HepG2 (cell line): ENCODE data around the gene ATAD3A. TPM values are rescaled to one million over a fixed set of nuclear protein-coding genes. Genes with fewer than 3 reads are reported as not detected.

ENCODE experiments used
- AGO2 ChIP-seq: fragments of 200-400 bp; formaldehyde crosslinking; optimal IDR thresholded peaks from 2 replicates; pipeline ENCODE3; 2017; ENCODE audit warnings: mild to moderate bottlenecking, low read depth, low read length, moderate library complexity
- IRX3 ChIP-seq: sonication (generic); formaldehyde crosslinking; IDR thresholded peaks from 2 replicates; pipeline ENCODE4 v1.8.1; 2023; ENCODE audit warnings: mild to moderate bottlenecking, low read depth, missing genetic modification reagents, borderline replicate concordance
- JDP2 ChIP-seq: sonication (generic); formaldehyde crosslinking; IDR thresholded peaks from 2 replicates; pipeline ENCODE4 v1.8.1; 2022; ENCODE audit warnings: missing genetic modification reagents, borderline replicate concordance
- KDM5A ChIP-seq: fragments of 200-600 bp; sonication (generic); IDR thresholded peaks from 2 replicates; pipeline ENCODE4 v1.7.0; 2018; ENCODE audit warnings: antibody characterized with exemption, mild to moderate bottlenecking, low read length, borderline replicate concordance
- KMT2B ChIP-seq: IDR thresholded peaks from 2 replicates; pipeline ENCODE4 v1.6.1; 2016; ENCODE audit warnings: missing genetic modification reagents, missing compliant biosample characterization
- POGZ ChIP-seq: sonication (generic); formaldehyde crosslinking; IDR thresholded peaks from 2 replicates; pipeline ENCODE4 v1.4.0; 2020; ENCODE audit warnings: mild to moderate bottlenecking, missing genetic modification reagents
- POLR2AphosphoS5 ChIP-seq: IDR thresholded peaks from 2 replicates; pipeline ENCODE4 v1.6.1; 2012; ENCODE audit warnings: low read depth, low read length
- SIX1 ChIP-seq: sonication (generic); formaldehyde crosslinking; IDR thresholded peaks from 2 replicates; pipeline ENCODE4 v1.4.0; 2020; ENCODE audit warnings: missing genetic modification reagents, borderline replicate concordance
- ZFP1 ChIP-seq: IDR thresholded peaks from 2 replicates; pipeline ENCODE4 v1.6.1; 2016
- ZNF24 ChIP-seq: fragments of 450-650 bp; IDR thresholded peaks from 2 replicates; pipeline ENCODE4 v1.6.1; 2017; ENCODE audit warnings: antibody characterized with exemption, mild to moderate bottlenecking
- polyA plus RNA-seq, 8 experiments: library from polyadenylated mRNA; depleted of rRNA in 3 of 8; stranded (reverse) in 7 of 8; unstranded in 1 of 8; fragments of >200 nt; fragmentation: Illumina TruSeq in 4 of 8; extraction: Trizol in 4 of 8; gene quantifications; 2 replicates each; pipeline versions ENCODE4 v1.2.1 to v1.2.3, GENCODE V29; 2011 to 2016; ENCODE audit warnings: low read depth in 4 of 8, missing spikeins in 1 of 8, mixed read lengths in 1 of 8; ENCODE audit not compliant: insufficient read depth in 1 of 8
- total RNA-seq, 5 experiments: library from RNA; depleted of rRNA; stranded (reverse); fragments of >200 nt; fragmentation: Illumina TruSeq; extraction: Trizol; gene quantifications; 2 replicates each; pipeline ENCODE4 v1.2.3, GENCODE V29; 2016; ENCODE audit warnings: low read depth in 1 of 5
- TF ChIP-seq, protein P1 (sequence below): sonication (generic); formaldehyde crosslinking; IDR thresholded peaks from 2 replicates; pipeline ENCODE4 v1.9.0; 2021; ENCODE audit warnings: missing genetic modification reagents, mild to moderate bottlenecking, borderline replicate concordance
- TF ChIP-seq, protein P2 (sequence below): sonication (generic); formaldehyde crosslinking; IDR thresholded peaks from 2 replicates; pipeline ENCODE4 v1.4.0; 2020; ENCODE audit warnings: mild to moderate bottlenecking, missing genetic modification reagents
- TF ChIP-seq, protein P3 (sequence below): sonication (generic); formaldehyde crosslinking; IDR thresholded peaks from 2 replicates; pipeline ENCODE4 v1.4.0; 2020; ENCODE audit warnings: missing genetic modification reagents
- TF ChIP-seq, protein P4 (sequence below): sonication (generic); formaldehyde crosslinking; IDR thresholded peaks from 2 replicates; pipeline ENCODE4 v1.5.1; 2020; ENCODE audit warnings: mild to moderate bottlenecking, missing genetic modification reagents, borderline replicate concordance
- TF ChIP-seq, protein P5 (sequence below): sonication (generic); formaldehyde crosslinking; IDR thresholded peaks from 2 replicates; pipeline ENCODE4 v1.4.0; 2020; ENCODE audit warnings: missing genetic modification reagents
- TF ChIP-seq, protein P6 (sequence below): sonication (generic); formaldehyde crosslinking; IDR thresholded peaks from 2 replicates; pipeline ENCODE4 v1.9.0; 2022; ENCODE audit warnings: low read depth, missing genetic modification reagents

Gene ATAD3A
- total and polyA plus RNA-seq, 2 of the 13 experiments (the other 11 are each of a cell fraction or from before 2014, with no cell fraction given) = 10.6 to 49.0 TPM

DNA sequence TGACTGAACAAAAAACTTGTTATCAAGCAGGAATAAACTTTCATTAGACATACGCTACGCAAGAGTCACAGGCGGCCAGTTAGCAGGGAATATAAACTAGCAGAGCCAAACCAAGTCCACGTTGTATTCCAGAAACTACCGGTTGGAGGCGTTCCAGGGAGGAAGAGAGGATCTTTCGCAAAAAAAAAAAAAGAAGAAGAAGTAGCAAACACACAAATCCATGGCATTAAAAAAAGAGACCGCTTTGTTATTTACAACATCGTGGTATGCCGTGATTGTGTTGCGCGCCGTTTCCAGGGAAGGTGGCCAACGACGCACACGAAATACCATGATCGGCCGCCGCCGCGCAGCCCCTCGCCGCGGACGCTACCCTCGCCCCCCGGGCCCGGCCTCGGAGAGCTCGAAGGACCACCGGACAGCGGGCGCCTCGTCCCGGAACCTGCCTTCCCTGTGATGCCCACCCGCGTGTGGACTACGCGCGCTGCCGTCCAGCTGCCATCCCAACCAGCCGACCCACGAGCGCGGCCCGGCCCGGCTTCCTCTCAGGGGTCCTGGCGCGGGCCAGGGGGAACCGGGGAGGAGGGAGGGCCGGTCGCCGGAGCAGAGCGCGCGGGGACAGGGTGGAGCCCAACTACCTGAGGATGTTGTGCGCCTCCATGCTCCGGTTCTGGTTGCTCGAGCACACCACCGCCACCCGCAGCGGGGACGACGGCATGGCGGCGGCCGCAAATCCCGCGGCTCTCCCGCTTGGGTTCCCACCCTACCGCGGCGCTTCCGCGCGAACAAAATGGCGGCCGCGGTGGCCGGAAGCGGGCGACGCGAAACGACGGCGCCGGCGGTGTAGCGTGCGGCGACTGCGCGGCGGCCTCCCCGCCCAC, 62.1 kb downstream of the ATAD3A start (continued):
- TF ChIP-seq, protein P1, sequence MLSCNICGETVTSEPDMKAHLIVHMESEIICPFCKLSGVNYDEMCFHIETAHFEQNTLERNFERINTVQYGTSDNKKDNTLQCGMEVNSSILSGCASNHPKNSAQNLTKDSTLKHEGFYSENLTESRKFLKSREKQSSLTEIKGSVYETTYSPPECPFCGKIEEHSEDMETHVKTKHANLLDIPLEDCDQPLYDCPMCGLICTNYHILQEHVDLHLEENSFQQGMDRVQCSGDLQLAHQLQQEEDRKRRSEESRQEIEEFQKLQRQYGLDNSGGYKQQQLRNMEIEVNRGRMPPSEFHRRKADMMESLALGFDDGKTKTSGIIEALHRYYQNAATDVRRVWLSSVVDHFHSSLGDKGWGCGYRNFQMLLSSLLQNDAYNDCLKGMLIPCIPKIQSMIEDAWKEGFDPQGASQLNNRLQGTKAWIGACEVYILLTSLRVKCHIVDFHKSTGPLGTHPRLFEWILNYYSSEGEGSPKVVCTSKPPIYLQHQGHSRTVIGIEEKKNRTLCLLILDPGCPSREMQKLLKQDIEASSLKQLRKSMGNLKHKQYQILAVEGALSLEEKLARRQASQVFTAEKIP (CRISPR knock-in tag) = no peak
- TF ChIP-seq, protein P2, sequence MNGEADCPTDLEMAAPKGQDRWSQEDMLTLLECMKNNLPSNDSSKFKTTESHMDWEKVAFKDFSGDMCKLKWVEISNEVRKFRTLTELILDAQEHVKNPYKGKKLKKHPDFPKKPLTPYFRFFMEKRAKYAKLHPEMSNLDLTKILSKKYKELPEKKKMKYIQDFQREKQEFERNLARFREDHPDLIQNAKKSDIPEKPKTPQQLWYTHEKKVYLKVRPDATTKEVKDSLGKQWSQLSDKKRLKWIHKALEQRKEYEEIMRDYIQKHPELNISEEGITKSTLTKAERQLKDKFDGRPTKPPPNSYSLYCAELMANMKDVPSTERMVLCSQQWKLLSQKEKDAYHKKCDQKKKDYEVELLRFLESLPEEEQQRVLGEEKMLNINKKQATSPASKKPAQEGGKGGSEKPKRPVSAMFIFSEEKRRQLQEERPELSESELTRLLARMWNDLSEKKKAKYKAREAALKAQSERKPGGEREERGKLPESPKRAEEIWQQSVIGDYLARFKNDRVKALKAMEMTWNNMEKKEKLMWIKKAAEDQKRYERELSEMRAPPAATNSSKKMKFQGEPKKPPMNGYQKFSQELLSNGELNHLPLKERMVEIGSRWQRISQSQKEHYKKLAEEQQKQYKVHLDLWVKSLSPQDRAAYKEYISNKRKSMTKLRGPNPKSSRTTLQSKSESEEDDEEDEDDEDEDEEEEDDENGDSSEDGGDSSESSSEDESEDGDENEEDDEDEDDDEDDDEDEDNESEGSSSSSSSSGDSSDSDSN (CRISPR knock-in tag) = peak; percentile 83
- TF ChIP-seq SIX1 (CRISPR knock-in tag) (no peak), ZNF24 (no peak), KMT2B (CRISPR knock-in tag) (no peak), POLR2AphosphoS5 (no peak), AGO2 (peak; percentile 84), IRX3 (CRISPR knock-in tag) (no peak), ZFP1 (CRISPR knock-in tag) (no peak), JDP2 (CRISPR knock-in tag) (no peak), POGZ (CRISPR knock-in tag) (no peak), KDM5A (peak; percentile 20; the same call in 1 of the 2 replicates)
- TF ChIP-seq, protein P3, sequence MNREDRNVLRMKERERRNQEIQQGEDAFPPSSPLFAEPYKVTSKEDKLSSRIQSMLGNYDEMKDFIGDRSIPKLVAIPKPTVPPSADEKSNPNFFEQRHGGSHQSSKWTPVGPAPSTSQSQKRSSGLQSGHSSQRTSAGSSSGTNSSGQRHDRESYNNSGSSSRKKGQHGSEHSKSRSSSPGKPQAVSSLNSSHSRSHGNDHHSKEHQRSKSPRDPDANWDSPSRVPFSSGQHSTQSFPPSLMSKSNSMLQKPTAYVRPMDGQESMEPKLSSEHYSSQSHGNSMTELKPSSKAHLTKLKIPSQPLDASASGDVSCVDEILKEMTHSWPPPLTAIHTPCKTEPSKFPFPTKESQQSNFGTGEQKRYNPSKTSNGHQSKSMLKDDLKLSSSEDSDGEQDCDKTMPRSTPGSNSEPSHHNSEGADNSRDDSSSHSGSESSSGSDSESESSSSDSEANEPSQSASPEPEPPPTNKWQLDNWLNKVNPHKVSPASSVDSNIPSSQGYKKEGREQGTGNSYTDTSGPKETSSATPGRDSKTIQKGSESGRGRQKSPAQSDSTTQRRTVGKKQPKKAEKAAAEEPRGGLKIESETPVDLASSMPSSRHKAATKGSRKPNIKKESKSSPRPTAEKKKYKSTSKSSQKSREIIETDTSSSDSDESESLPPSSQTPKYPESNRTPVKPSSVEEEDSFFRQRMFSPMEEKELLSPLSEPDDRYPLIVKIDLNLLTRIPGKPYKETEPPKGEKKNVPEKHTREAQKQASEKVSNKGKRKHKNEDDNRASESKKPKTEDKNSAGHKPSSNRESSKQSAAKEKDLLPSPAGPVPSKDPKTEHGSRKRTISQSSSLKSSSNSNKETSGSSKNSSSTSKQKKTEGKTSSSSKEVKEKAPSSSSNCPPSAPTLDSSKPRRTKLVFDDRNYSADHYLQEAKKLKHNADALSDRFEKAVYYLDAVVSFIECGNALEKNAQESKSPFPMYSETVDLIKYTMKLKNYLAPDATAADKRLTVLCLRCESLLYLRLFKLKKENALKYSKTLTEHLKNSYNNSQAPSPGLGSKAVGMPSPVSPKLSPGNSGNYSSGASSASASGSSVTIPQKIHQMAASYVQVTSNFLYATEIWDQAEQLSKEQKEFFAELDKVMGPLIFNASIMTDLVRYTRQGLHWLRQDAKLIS (CRISPR knock-in tag) = no peak
- TF ChIP-seq, protein P4, sequence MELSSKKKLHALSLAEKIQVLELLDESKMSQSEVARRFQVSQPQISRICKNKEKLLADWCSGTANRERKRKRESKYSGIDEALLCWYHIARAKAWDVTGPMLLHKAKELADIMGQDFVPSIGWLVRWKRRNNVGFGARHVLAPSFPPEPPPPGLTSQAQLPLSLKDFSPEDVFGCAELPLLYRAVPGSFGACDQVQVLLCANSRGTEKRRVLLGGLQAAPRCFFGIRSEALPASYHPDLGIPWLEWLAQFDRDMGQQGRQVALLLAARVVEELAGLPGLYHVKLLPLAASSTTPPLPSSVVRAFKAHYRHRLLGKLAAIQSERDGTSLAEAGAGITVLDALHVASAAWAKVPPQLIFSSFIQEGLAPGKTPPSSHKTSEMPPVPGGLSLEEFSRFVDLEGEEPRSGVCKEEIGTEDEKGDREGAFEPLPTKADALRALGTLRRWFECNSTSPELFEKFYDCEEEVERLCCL (CRISPR knock-in tag) = no peak
- TF ChIP-seq, protein P5, sequence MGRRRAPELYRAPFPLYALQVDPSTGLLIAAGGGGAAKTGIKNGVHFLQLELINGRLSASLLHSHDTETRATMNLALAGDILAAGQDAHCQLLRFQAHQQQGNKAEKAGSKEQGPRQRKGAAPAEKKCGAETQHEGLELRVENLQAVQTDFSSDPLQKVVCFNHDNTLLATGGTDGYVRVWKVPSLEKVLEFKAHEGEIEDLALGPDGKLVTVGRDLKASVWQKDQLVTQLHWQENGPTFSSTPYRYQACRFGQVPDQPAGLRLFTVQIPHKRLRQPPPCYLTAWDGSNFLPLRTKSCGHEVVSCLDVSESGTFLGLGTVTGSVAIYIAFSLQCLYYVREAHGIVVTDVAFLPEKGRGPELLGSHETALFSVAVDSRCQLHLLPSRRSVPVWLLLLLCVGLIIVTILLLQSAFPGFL (CRISPR knock-in tag) = no peak
- TF ChIP-seq, protein P6, sequence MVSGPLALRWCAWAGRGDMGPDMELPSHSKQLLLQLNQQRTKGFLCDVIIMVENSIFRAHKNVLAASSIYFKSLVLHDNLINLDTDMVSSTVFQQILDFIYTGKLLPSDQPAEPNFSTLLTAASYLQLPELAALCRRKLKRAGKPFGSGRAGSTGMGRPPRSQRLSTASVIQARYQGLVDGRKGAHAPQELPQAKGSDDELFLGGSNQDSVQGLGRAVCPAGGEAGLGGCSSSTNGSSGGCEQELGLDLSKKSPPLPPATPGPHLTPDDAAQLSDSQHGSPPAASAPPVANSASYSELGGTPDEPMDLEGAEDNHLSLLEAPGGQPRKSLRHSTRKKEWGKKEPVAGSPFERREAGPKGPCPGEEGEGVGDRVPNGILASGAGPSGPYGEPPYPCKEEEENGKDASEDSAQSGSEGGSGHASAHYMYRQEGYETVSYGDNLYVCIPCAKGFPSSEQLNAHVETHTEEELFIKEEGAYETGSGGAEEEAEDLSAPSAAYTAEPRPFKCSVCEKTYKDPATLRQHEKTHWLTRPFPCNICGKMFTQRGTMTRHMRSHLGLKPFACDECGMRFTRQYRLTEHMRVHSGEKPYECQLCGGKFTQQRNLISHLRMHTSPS (CRISPR knock-in tag) = no peak
